GM10248 (cell line): Measurements from ENCODE around the gene TPX2.
"Not testable (repeated sequence)": the region's sequence is repeated elsewhere in the genome, so short reads cannot be mapped to it uniquely, and the experiment has no call there.

Source experiments
- CTCF ChIA-PET: fragments of 300-600 bp; sonication (Branson Sonifier 250); formaldehyde crosslinking; extraction: SDS; loops from one replicate; lab custom pipeline; 2021; ENCODE audit warnings: antibody characterized with exemption; lab: Yijun Ruan, JAX
- POLR2A ChIA-PET: fragments of 350-650 bp; sonication (Branson Sonifier 250); formaldehyde crosslinking; extraction: SDS; loops from one replicate; lab custom pipeline; 2020; ENCODE audit warnings: antibody characterized with exemption; lab: Yijun Ruan, JAX
- DNase-seq: peaks from one replicate; pipeline ENCODE4 v3.0.0; 2012; ENCODE audit errors: extremely low spot score
- TF ChIP-seq, protein P1 (sequence below): IDR thresholded peaks from 2 replicates; pipeline ENCODE4 v1.5.1; 2012; ENCODE audit warnings: mild to moderate bottlenecking, low read depth; ENCODE audit errors: extremely low read depth, missing control alignments, control extremely low read depth

TPX2 gene

DNA sequence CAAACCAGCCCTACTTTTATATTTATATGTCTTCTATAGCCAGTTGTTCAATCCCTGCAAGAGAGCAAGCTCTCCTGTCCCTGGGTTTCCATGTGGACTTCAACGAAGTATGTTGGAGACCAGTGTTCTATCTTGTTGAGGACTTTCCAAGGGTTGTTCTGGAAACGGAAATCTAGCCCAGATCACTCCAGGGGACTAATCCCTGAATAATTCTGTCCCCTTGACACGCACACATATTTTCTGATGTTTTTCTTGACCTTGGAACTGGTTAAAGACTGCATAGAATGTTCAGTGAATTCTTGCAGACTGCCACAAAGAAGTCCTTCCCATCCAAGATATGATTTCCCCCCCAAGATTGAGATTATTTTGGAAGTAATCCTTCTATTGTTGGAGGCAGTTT lies 70.6 kb downstream of the TPX2 start:
- no peak for DNase-seq
- POLR2A ChIA-PET = no interaction called here
- CTCF ChIA-PET = interaction anchor here (1.2 to 5.0 kb wide), 4 partner anchors 13 to 222 kb away, joined by 3 to 42 read pairs (median 7); no protein-coding TSS in a partner anchor
- TF ChIP-seq, protein P1, sequence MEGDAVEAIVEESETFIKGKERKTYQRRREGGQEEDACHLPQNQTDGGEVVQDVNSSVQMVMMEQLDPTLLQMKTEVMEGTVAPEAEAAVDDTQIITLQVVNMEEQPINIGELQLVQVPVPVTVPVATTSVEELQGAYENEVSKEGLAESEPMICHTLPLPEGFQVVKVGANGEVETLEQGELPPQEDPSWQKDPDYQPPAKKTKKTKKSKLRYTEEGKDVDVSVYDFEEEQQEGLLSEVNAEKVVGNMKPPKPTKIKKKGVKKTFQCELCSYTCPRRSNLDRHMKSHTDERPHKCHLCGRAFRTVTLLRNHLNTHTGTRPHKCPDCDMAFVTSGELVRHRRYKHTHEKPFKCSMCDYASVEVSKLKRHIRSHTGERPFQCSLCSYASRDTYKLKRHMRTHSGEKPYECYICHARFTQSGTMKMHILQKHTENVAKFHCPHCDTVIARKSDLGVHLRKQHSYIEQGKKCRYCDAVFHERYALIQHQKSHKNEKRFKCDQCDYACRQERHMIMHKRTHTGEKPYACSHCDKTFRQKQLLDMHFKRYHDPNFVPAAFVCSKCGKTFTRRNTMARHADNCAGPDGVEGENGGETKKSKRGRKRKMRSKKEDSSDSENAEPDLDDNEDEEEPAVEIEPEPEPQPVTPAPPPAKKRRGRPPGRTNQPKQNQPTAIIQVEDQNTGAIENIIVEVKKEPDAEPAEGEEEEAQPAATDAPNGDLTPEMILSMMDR = no peak

DNA sequence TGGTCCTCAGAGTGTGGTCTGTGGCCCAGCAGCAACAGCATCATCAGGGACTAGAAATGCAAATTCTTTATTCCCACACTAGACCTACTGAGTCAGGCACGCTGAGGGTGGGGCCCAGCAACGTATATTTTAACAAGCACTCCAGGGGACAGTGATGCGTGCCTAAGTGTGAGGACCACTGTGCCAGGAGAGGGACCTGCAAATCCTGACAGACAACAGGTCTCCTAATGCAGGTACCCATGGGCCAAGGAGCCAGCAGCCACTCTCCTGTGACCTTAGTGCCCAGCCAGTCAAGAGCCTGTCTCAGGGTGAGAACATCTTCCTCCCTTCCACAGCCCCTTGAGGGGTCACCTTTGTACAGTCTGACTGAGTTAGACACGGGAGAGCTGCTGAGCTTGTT lies 72.1 kb downstream of the TPX2 start:
- no peak for DNase-seq
- ChIA-PET POLR2A (no interaction called here), CTCF (interaction anchor here (1.0 to 5.0 kb wide), 4 partner anchors 12 to 41 kb away, joined by 3 to 42 read pairs (median 7); no protein-coding TSS in a partner anchor)
- TF ChIP-seq, protein P1 = no peak

DNA sequence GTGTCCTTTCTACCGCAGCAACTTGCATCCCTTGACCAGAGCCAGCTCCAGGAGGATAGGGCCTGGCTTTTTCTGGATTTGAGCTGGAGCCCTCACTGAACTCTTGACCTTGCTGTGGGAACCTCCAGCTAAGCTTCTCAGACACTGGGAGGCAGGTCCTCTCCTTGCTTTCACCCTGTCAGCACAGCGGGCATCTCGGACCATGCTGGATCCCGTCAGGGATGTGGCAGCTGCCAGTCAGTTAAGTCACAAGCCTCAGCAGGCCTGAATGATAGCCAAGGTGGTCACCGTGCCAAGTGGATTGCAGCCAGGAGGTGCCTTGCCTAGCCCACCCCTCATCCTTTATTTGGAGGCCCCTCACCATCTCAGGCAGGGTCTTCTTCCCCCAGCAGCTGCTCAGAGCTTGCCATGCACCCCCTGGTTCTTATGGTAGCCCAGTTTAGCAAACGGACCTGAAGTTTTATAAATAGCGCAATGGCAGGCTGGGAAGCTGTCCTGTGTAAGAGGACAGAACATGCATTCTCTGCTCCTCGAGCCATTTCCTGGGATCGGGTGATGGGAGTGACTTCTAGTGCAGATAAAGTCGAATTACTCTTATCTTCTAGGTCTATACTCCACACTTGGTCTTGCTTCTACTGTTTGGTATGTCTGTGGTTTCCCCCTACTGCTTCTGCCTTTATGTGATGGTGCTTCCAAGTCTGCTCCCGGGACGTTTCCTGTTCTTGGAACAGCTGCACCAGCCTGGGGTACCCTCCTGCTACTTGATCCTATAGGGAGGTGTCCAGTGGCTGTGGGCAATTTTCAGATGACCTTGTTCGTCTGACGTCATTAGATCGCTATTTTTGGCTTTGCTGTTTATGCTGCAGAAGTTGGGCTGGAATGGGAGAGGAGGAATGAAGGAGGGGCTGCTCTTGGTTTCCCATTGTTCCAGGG lies 73.0 kb downstream of the TPX2 start:
- no peak for DNase-seq
- ChIA-PET POLR2A (no interaction called here), CTCF (interaction anchor here (1.2 to 2.8 kb wide), 2 partner anchors 11 to 35 kb away, joined by 5 to 10 read pairs; no protein-coding TSS in a partner anchor)
- TF ChIP-seq, protein P1 = no peak

DNA sequence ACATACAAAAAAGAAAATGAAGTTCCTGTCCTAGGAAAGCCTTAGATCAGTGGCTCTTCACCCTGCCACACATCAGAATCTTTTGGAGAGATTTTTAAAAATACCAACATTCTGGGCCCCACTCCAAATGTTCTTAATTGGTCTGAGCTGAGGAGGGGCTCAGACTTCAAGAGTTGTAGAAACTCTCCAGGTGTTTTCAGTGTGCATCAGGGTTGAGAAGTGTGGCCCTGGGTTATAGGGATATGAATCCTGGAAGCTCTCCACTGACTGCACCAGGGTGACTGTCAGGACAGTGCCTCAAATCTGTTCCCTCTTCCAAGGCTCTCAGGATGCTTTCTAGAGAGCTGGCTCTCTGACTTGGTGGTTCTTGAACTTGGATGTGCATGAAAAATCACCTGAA lies 74.5 kb downstream of the TPX2 start:
- DNase-seq = no peak
- POLR2A ChIA-PET = no interaction called here
- TF ChIP-seq, protein P1 = no peak
- CTCF ChIA-PET = interaction anchor here (1.2 to 15.0 kb wide), 4 partner anchors 9 to 23 kb away, joined by 3 to 154 read pairs (median 10); no protein-coding TSS in a partner anchor

DNA sequence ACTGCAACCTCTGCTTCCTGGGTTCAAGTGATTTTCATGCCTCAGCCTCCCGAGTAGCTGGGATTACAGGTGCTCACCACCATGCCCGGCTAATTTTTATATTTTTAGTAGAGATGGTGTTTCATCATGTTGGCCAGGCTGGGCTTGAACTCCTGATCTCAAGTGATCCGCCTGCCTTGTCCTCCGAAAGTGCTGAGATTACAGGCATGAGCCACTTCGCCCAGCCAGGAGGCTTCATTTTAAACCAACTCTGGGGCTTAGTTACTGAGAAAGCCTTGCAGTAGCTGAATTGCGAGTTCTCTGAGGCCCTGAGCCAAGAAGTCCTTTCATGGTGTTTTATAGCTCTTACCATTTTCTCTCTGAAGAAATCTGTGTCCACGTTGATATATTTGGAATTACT lies 75.1 kb downstream of the TPX2 start:
- DNase-seq, POLR2A ChIA-PET: not testable (repeated sequence)
- CTCF ChIA-PET = interaction anchor here (1.2 to 15.0 kb wide), 6 partner anchors 9 to 39 kb away, joined by 3 to 154 read pairs (median 4); partner anchors contain the start of gene FOXS1

DNA sequence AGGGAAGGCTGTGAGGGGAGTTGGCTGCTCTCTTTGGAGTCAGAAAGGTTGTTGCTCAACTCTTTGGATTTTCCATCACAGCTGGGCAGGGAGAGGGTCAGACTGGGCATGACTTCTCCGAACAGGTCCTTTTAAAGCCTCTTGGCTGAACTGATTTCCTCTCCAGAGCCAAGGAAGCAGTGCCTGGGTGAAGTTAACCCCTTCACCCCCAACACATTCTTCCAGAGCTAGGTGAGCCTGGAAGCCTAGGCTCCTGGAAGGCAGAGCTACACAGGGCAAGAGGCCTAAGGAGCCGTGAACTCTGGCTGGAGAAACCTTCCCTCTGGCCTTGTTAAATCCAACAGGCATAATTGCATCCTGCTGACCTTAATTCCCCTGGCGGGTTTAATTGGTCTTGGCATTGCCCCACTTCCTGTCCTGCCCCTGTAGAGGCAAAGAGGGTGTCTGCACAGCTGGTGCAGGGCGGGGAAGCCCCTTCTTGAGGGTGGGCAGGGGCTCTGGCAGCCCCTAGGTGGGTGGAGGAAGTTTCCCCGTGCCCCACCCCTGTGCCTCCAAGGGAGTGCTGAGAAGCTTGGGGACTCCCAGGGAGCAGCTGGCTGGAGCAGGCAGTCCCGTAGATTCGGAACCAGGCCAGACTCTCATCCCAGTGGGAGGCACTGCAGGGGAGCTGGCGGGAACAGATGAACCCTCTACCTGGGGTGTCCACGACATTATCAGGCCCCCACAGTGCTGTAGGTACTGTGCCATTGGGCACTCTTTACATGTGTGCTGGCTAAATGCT lies 76.5 kb downstream of the TPX2 start:
- TF ChIP-seq, protein P1 = no peak
- CTCF ChIA-PET = interaction anchor here (0.9 to 15.0 kb wide), 6 partner anchors 21 to 37 kb away, joined by 3 to 154 read pairs (median 6); partner anchors contain the start of gene FOXS1

More for the DNA sequence above, 76.5 kb downstream of the TPX2 start:
- no peak for DNase-seq
- POLR2A ChIA-PET = no interaction called here
